IMR-90 (cell line): ENCODE results near the gene ATF6B. TPM values are rescaled to one million over a fixed set of nuclear protein-coding genes. Genes with fewer than 3 reads are reported as not detected.

Experiments used
- ATAC-seq: fragments of 200-7000 bp; cut with Tn5 transposase; 2 replicates; pipeline ENCODE4 v1.9.1; 2020; ENCODE audit warnings: low read depth, mild to moderate bottlenecking, moderate library complexity
- BruUV-seq: library from RNA; stranded (reverse); fragments of 400-500 nt; replicated peaks from 2 replicates; lab custom pipeline; 2021; lab: Mats Ljungman, UMichigan
- CTCF ChIA-PET: fragments of 300-600 bp; formaldehyde crosslinking; extraction: SDS; loops from one replicate; lab custom pipeline; 2021; ENCODE audit warnings: antibody characterized with exemption; lab: Yijun Ruan, JAX
- POLR2A ChIA-PET: fragments of 300-600 bp; sonication (Branson Sonifier 250); formaldehyde crosslinking; loops from one replicate; lab custom pipeline; 2022; ENCODE audit warnings: antibody characterized with exemption; ENCODE audit not compliant: unreplicated experiment; lab: Charles Lee
- DNase-seq: peaks from one replicate; pipeline ENCODE4 v3.0.0; 2013
- H2AFZ ChIP-seq: replicated peaks from 2 replicates; pipeline ENCODE3; 2013; ENCODE audit warnings: low read length, mild to moderate bottlenecking; ENCODE audit not compliant: poor library complexity
- H2AK5ac ChIP-seq: 2 replicates; pipeline ENCODE4 v1.6.1; 2013; ENCODE audit warnings: low read depth, low read length, inconsistent platforms
- H2AK9ac ChIP-seq: replicated peaks from 2 replicates; pipeline ENCODE3; 2013; ENCODE audit warnings: mild to moderate bottlenecking, low read depth, low read length, moderate library complexity; ENCODE audit not compliant: poor library complexity
- H2BK120ac ChIP-seq: 2 replicates; pipeline ENCODE4 v1.6.1; 2013; ENCODE audit warnings: low read depth, low read length, inconsistent platforms
- H2BK15ac ChIP-seq: 3 replicates; pipeline ENCODE4 v1.6.1; 2013; ENCODE audit warnings: low read depth, low read length, inconsistent platforms
- H2BK20ac ChIP-seq: 2 replicates; pipeline ENCODE4 v1.6.1; 2013; ENCODE audit warnings: low read depth, mild to moderate bottlenecking, inconsistent platforms, low read length, moderate library complexity
- H2BK5ac ChIP-seq: 2 replicates; pipeline ENCODE4 v1.6.1; 2013; ENCODE audit warnings: mild to moderate bottlenecking, low read depth, low read length, inconsistent platforms; ENCODE audit not compliant: poor library complexity, severe bottlenecking
- H3K14ac ChIP-seq: replicated peaks from 2 replicates; pipeline ENCODE4 v1.6.1; 2013; ENCODE audit warnings: low read depth, low read length, inconsistent platforms
- H3K18ac ChIP-seq: 2 replicates; pipeline ENCODE4 v1.6.1; 2013; ENCODE audit warnings: low read depth, low read length, control low read depth
- H3K23ac ChIP-seq: 2 replicates; pipeline ENCODE4 v1.6.1; 2013; ENCODE audit warnings: low read depth, low read length, inconsistent platforms
- H3K27ac ChIP-seq: 2 replicates; pipeline ENCODE4 v1.5.1; 2013; ENCODE audit warnings: mild to moderate bottlenecking, control low read depth, low read length; ENCODE audit not compliant: insufficient read depth
- H3K27me3 ChIP-seq: 2 replicates; pipeline ENCODE4 v1.6.1; 2013; ENCODE audit warnings: low read length; ENCODE audit not compliant: control insufficient read depth, insufficient read depth
- H3K36me3 ChIP-seq: 2 replicates; pipeline ENCODE4 v1.6.1; 2013; ENCODE audit warnings: low read length, mixed read lengths; ENCODE audit not compliant: control insufficient read depth, insufficient read depth
- H3K4ac ChIP-seq: 2 replicates; pipeline ENCODE4 v1.6.1; 2013; ENCODE audit warnings: low read depth, low read length, inconsistent platforms
- H3K4me1 ChIP-seq: 2 replicates; pipeline ENCODE4 v1.6.1; 2013; ENCODE audit warnings: low read length, mixed read lengths; ENCODE audit not compliant: control insufficient read depth, insufficient read depth
- H3K4me2 ChIP-seq: 2 replicates; pipeline ENCODE4 v1.6.1; 2013; ENCODE audit warnings: low read depth, mild to moderate bottlenecking, control low read depth, low read length, moderate library complexity
- H3K4me3 ChIP-seq: 2 replicates; pipeline ENCODE4 v1.5.1; 2013; ENCODE audit warnings: low read depth, mild to moderate bottlenecking, control low read depth, low read length, moderate library complexity; ENCODE audit not compliant: insufficient read depth
- H3K56ac ChIP-seq: 2 replicates; pipeline ENCODE4 v1.6.1; 2013; ENCODE audit warnings: low read length, inconsistent platforms; ENCODE audit not compliant: insufficient read depth; ENCODE audit errors: extremely low read depth
- H3K79me1 ChIP-seq, 2 experiments: 2 replicates each; pipeline ENCODE4 v1.6.1; 2013; ENCODE audit warnings: low read length in 2 of 2, inconsistent platforms in 1 of 2, low read depth in 1 of 2
- H3K9ac ChIP-seq: 2 replicates; pipeline ENCODE4 v1.6.1; 2013; ENCODE audit warnings: low read depth, low read length, control low read depth
- H3K9me1 ChIP-seq: 2 replicates; pipeline ENCODE4 v1.6.1; 2013; ENCODE audit warnings: low read length, inconsistent platforms; ENCODE audit not compliant: insufficient read depth
- H3K9me3 ChIP-seq: 2 replicates; pipeline ENCODE4 v1.6.1; 2013; ENCODE audit warnings: low read length; ENCODE audit not compliant: control insufficient read depth, insufficient read depth
- H4K20me1 ChIP-seq: 2 replicates; pipeline ENCODE4 v1.6.1; 2013; ENCODE audit warnings: low read length, inconsistent platforms; ENCODE audit not compliant: insufficient read depth
- H4K5ac ChIP-seq: 2 replicates; pipeline ENCODE4 v1.6.1; 2013; ENCODE audit warnings: mild to moderate bottlenecking, low read depth, low read length, control low read depth
- H4K8ac ChIP-seq, 2 experiments: 2 replicates each; pipeline ENCODE4 v1.6.1; 2013; ENCODE audit warnings: low read depth in 2 of 2, low read length in 2 of 2, control low read depth in 1 of 2, inconsistent platforms in 1 of 2
- H4K91ac ChIP-seq: 2 replicates; pipeline ENCODE4 v1.6.1; 2013; ENCODE audit warnings: low read depth, low read length, inconsistent platforms; ENCODE audit not compliant: insufficient read depth
- CEBPB ChIP-seq: IDR thresholded peaks from 2 replicates; pipeline ENCODE4 v1.6.1; 2012; ENCODE audit warnings: low read depth, low read length, improper control_type of control experiment
- CHD1 ChIP-seq: IDR thresholded peaks from 2 replicates; pipeline ENCODE4 v1.6.1; 2012; ENCODE audit warnings: low read depth, low read length, improper control_type of control experiment
- MAFK ChIP-seq: IDR thresholded peaks from 2 replicates; pipeline ENCODE4 v1.6.1; 2012; ENCODE audit warnings: low read depth, low read length, improper control_type of control experiment
- MAZ ChIP-seq: IDR thresholded peaks from 2 replicates; pipeline ENCODE4 v1.6.1; 2012; ENCODE audit warnings: low read depth, mild to moderate bottlenecking, low read length, improper control_type of control experiment, moderate library complexity, borderline replicate concordance
- MXI1 ChIP-seq: IDR thresholded peaks from 2 replicates; pipeline ENCODE4 v1.6.1; 2012; ENCODE audit warnings: low read depth, mild to moderate bottlenecking, low read length, moderate library complexity, borderline replicate concordance
- NFE2L2 ChIP-seq: fragments of 150-350 bp; IDR thresholded peaks from 2 replicates; pipeline ENCODE4 v1.6.1; 2016; ENCODE audit warnings: low read depth, mild to moderate bottlenecking, low read length
- POLR2A ChIP-seq: IDR thresholded peaks from 2 replicates; pipeline ENCODE4 v1.6.1; 2012; ENCODE audit warnings: mild to moderate bottlenecking, low read depth, low read length
- RAD21 ChIP-seq: IDR thresholded peaks from 2 replicates; pipeline ENCODE4 v1.6.1; 2012; ENCODE audit warnings: low read length, improper control_type of control experiment
- RCOR1 ChIP-seq: IDR thresholded peaks from 2 replicates; pipeline ENCODE4 v1.6.1; 2012; ENCODE audit warnings: mild to moderate bottlenecking, low read length, improper control_type of control experiment; ENCODE audit not compliant: insufficient replicate concordance
- RFX5 ChIP-seq: IDR thresholded peaks from 2 replicates; pipeline ENCODE4 v1.8.0; 2012; ENCODE audit warnings: low read depth, mild to moderate bottlenecking, low read length, moderate library complexity
- SMC3 ChIP-seq: fragments of 150-350 bp; IDR thresholded peaks from 2 replicates; pipeline ENCODE4 v1.6.1; 2016; ENCODE audit warnings: low read depth, mild to moderate bottlenecking, antibody characterized with exemption, low read length, moderate library complexity
- WGBS, 2 experiments: methylation state at CpG; one replicate each; pipeline versions ENCODE4 v1.1.5 to v1.1.7; 2013; ENCODE audit warnings: missing lambda C conversion rate in 2 of 2; ENCODE audit not compliant: insufficient read length in 1 of 2; ENCODE audit errors: extremely low coverage in 2 of 2; 5-methylcytosine and 5-hydroxymethylcytosine counted together
- dilution Hi-C: fragments of 300-500 bp; cut with HindIII; formaldehyde crosslinking; loops from one replicate; pipeline ENCODE4 v1.14.3; 2018; ENCODE audit warnings: low sequenced_read_pairs; ENCODE audit not compliant: unreplicated experiment
- in situ Hi-C: fragments of 300-500 bp; cut with MboI; formaldehyde crosslinking; loops from 3 replicates; pipeline ENCODE4 v1.14.3; 2019; ENCODE audit warnings: low sequenced_read_pairs, inconsistent platforms, mixed read lengths
- intact Hi-C: fragments of 100-400 bp; cut with micrococcal nuclease; formaldehyde crosslinking; loops from 2 replicates; pipeline ENCODE4 v1.10.0; 2022
- polyA plus RNA-seq, 3 experiments: library from polyadenylated mRNA; depleted of rRNA; stranded (reverse); fragments of >200 nt; gene quantifications; 2 replicates each; pipeline ENCODE4 v1.2.3, GENCODE V29; 2012; ENCODE audit warnings: low replicate concordance in 1 of 3
- total RNA-seq: library from RNA; depleted of rRNA; stranded (reverse); fragments of >200 nt; gene quantifications from 2 replicates; pipeline ENCODE4 v1.2.3, GENCODE V29; 2012
- TF ChIP-seq, protein P1 (sequence below): fragments of 150-350 bp; IDR thresholded peaks from 2 replicates; pipeline ENCODE4 v1.6.1; 2017; ENCODE audit warnings: mild to moderate bottlenecking, antibody characterized with exemption, low read length, low read depth
- TF ChIP-seq, protein P2 (sequence below): conservative IDR thresholded peaks from 2 replicates; pipeline ENCODE4 v1.5.1; 2012; ENCODE audit warnings: mild to moderate bottlenecking, low read depth, low read length, improper control_type of control experiment
- TF ChIP-seq, protein P3 (sequence below): fragments of 150-350 bp; IDR thresholded peaks from 2 replicates; pipeline ENCODE4 v1.6.1; 2016; ENCODE audit warnings: low read depth, mild to moderate bottlenecking, low read length, moderate library complexity, borderline replicate concordance

Gene ATF6B
- total and polyA plus RNA-seq, 2 of the 4 experiments (the other 2 are of a cell fraction) = 7.9 to 69.6 TPM

DNA sequence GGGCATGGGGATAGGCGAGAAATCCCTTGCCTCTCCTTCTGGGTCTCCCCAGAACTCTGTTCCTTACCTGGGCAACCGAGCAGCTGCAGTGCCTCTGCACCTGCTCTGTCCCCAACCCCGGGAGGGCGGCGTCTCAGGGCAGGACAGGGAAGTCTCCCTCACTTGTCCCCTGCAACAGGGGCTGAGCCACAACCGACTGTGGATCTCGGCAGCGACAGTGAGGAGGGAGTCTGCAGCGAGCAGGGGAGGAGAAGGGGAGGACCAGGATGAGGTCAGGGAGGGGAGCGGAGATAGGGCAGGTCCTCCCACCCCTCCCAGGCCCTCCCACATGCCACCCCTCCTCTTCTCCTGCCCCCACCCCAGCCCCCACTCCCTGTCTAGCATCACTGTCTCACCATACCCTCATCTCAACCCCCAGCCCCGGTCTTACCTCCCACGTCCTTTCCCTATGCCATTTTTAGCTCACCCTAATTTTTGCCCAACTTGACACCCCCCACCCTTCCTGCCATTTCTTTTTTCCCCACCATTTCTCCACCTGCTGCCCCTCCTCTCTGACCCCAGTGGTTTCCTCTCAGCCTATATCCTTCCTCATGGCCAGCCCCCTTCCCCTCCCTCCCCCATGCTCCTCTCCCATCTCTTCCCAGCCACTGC, 18.8 kb downstream of the ATF6B start, which contains the start of gene TNXB:
TSS of gene TNXB (minus strand) at position 225 of the 651 bp plus-strand sequence. CDS start 11,140 bp downstream, outside the sequence.
- POLR2A ChIA-PET = no interaction called here
- TF ChIP-seq, protein P1, sequence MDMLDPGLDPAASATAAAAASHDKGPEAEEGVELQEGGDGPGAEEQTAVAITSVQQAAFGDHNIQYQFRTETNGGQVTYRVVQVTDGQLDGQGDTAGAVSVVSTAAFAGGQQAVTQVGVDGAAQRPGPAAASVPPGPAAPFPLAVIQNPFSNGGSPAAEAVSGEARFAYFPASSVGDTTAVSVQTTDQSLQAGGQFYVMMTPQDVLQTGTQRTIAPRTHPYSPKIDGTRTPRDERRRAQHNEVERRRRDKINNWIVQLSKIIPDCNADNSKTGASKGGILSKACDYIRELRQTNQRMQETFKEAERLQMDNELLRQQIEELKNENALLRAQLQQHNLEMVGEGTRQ = no peak
- TF ChIP-seq SMC3 (no peak), CEBPB (no peak), RAD21 (no peak), RCOR1 (no peak), MXI1 (no peak), RFX5 (no peak), MAFK (no peak), NFE2L2 (no peak), MAZ (no peak), CHD1 (no peak), POLR2A (no peak)
- TF ChIP-seq, protein P2, sequence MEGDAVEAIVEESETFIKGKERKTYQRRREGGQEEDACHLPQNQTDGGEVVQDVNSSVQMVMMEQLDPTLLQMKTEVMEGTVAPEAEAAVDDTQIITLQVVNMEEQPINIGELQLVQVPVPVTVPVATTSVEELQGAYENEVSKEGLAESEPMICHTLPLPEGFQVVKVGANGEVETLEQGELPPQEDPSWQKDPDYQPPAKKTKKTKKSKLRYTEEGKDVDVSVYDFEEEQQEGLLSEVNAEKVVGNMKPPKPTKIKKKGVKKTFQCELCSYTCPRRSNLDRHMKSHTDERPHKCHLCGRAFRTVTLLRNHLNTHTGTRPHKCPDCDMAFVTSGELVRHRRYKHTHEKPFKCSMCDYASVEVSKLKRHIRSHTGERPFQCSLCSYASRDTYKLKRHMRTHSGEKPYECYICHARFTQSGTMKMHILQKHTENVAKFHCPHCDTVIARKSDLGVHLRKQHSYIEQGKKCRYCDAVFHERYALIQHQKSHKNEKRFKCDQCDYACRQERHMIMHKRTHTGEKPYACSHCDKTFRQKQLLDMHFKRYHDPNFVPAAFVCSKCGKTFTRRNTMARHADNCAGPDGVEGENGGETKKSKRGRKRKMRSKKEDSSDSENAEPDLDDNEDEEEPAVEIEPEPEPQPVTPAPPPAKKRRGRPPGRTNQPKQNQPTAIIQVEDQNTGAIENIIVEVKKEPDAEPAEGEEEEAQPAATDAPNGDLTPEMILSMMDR = no peak
- TF ChIP-seq, protein P3, sequence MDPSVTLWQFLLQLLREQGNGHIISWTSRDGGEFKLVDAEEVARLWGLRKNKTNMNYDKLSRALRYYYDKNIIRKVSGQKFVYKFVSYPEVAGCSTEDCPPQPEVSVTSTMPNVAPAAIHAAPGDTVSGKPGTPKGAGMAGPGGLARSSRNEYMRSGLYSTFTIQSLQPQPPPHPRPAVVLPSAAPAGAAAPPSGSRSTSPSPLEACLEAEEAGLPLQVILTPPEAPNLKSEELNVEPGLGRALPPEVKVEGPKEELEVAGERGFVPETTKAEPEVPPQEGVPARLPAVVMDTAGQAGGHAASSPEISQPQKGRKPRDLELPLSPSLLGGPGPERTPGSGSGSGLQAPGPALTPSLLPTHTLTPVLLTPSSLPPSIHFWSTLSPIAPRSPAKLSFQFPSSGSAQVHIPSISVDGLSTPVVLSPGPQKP = no peak

More for the DNA sequence above, 18.8 kb downstream of the ATF6B start, which contains the start of gene TNXB:
- ATAC-seq (no peak), DNase-seq (no peak)
- intact Hi-C loops = no loop called here
- H4K5ac ChIP-seq = no peak within 1 kb of the TSS; the same call in 1 of the 2 replicates
- H2AFZ ChIP-seq = no peak within 1 kb of the TSS
- no peak within 1 kb of the TSS for H2BK5ac ChIP-seq
- H3K27me3 ChIP-seq = peaks cover 27% of the 10 kb centered on the region
- CTCF ChIA-PET = interaction anchor here (1.3 kb wide), 1 partner anchor 45 kb away, joined by 3 read pairs; no protein-coding TSS in a partner anchor
- peak within 1 kb of the TSS; percentile 83; the same call in 1 of the 2 replicates for H3K27ac ChIP-seq
- peaks cover 0 to 9% of the 10 kb centered on the region in 2 experiments; a peak in 1 of 4 replicates for H3K79me1 ChIP-seq
- H3K4ac ChIP-seq = no peak within 1 kb of the TSS; the same call in 1 of the 2 replicates
- H2AK5ac ChIP-seq = peak within 1 kb of the TSS; percentile 40; the same call in 1 of the 2 replicates
- no TSS peak for BruUV-seq
- no peak within 1 kb of the TSS for H3K9ac ChIP-seq
- in situ Hi-C loops = no loop called here
- no peak within 1 kb of the TSS for H3K4me3 ChIP-seq
- peak within 1 kb of the TSS; percentile 34; the same call in 1 of the 2 replicates for H3K23ac ChIP-seq
- H3K9me3 ChIP-seq = no peaks in the 10 kb centered on the region
- no peak within 1 kb of the TSS for H2BK20ac ChIP-seq
- peak within 1 kb of the TSS; percentile 56 for H2AK9ac ChIP-seq
- H2BK15ac ChIP-seq = no peak within 1 kb of the TSS
- H4K20me1 ChIP-seq = peaks cover 4% of the 10 kb centered on the region; the same call in 1 of the 2 replicates
- peaks cover 34% of the 10 kb centered on the region for H3K4me1 ChIP-seq
- no peak within 1 kb of the TSS for H4K8ac ChIP-seq
- peaks cover 3% of the 10 kb centered on the region; the same call in 1 of the 2 replicates for H3K36me3 ChIP-seq
- H2BK120ac ChIP-seq = peak within 1 kb of the TSS; percentile 38; the same call in 1 of the 2 replicates
- H3K14ac ChIP-seq = no peak within 1 kb of the TSS
- dilution Hi-C loops = no loop called here
- H3K56ac ChIP-seq = no peak within 1 kb of the TSS
- peak within 1 kb of the TSS; percentile 28; the same call in 1 of the 2 replicates for H3K18ac ChIP-seq
- H3K4me2 ChIP-seq = peak within 1 kb of the TSS; percentile 25; the same call in 1 of the 2 replicates
- 20% methylated on average over 1 of the region's 12 CpGs; no CpG with 5 or more reads in 1 of the 2 experiments for WGBS, 2 experiments
- H3K9me1 ChIP-seq = peaks cover 12% of the 10 kb centered on the region
- H4K91ac ChIP-seq = no peak within 1 kb of the TSS
